HL-60 (cell line): Measurements from ENCODE around the gene LAMC1.

Source experiments
- DNase-seq, 2 experiments: peaks; one replicate each; pipeline ENCODE4 v3.0.0-alpha.2; 2010 to 2020; ENCODE audit warnings: low read depth in 1 of 2, low spot score in 1 of 2
- H3K27ac ChIP-seq: fragments of 250-450 bp; sonication (Bioruptor Pico); replicated peaks from 2 replicates; pipeline ENCODE4 v1.5.1; 2020; ENCODE audit warnings: mild to moderate bottlenecking, moderate library complexity
- H3K27me3 ChIP-seq: fragments of 250-450 bp; sonication (Bioruptor Pico); 2 replicates; pipeline ENCODE4 v1.5.1; 2021; ENCODE audit warnings: mild to moderate bottlenecking, moderate library complexity; ENCODE audit not compliant: insufficient read depth, poor library complexity, severe bottlenecking
- H3K4me3 ChIP-seq: replicated peaks from 2 replicates; pipeline ENCODE4 v1.5.1; 2011; ENCODE audit warnings: mild to moderate bottlenecking, control low read depth, low read length; ENCODE audit not compliant: insufficient read depth
- CTCF ChIP-seq: IDR thresholded peaks from one replicate; pipeline ENCODE4 v1.5.1; 2011; ENCODE audit warnings: low read length, control low read depth, inconsistent platforms; ENCODE audit not compliant: insufficient read depth
- GABPA ChIP-seq: IDR thresholded peaks from 2 replicates; pipeline ENCODE4 v1.6.1; 2012; ENCODE audit warnings: low read depth
- POLR2AphosphoS5 ChIP-seq: IDR thresholded peaks from 2 replicates; pipeline ENCODE4 v1.6.1; 2012; ENCODE audit warnings: low read depth
- REST ChIP-seq: IDR thresholded peaks from 2 replicates; pipeline ENCODE4 v1.6.1; 2012; ENCODE audit warnings: low read depth; ENCODE audit not compliant: insufficient replicate concordance
- SPI1 ChIP-seq: IDR thresholded peaks from 2 replicates; pipeline ENCODE4 v1.6.1; 2012; ENCODE audit warnings: low read depth, mild to moderate bottlenecking, borderline replicate concordance

The LAMC1 gene

GRCh38 chr1:183093066-183093668, 69.9 kb downstream of the LAMC1 start:
- Histone ChIP-seq H3K4me3 (no peak overlapping the region), H3K27me3 (peaks cover 2% of the 10 kb centered on the region), H3K27ac (no peak overlapping the region)
- TF ChIP-seq SPI1: no peak
- no peak for TF ChIP-seq POLR2AphosphoS5
- DNase-seq: no peak

GRCh38 chr1:183093786-183094298, 70.6 kb downstream of the LAMC1 start:
- DNase-seq: no peak
- H3K4me3 ChIP-seq: no peak overlapping the region
- peaks cover 2% of the 10 kb centered on the region for H3K27me3 ChIP-seq
- TF ChIP-seq CTCF: no peak
- no peak for TF ChIP-seq REST
- no peak for TF ChIP-seq GABPA
- no peak for TF ChIP-seq POLR2AphosphoS5
- no peak overlapping the region for H3K27ac ChIP-seq

- TF ChIP-seq POLR2AphosphoS5: no peak
- DNase-seq: no peak
- H3K27ac ChIP-seq: no peak overlapping the region
Measured at GRCh38 chr1:183094351-183094750, 71.1 kb downstream of the LAMC1 start.

DNA sequence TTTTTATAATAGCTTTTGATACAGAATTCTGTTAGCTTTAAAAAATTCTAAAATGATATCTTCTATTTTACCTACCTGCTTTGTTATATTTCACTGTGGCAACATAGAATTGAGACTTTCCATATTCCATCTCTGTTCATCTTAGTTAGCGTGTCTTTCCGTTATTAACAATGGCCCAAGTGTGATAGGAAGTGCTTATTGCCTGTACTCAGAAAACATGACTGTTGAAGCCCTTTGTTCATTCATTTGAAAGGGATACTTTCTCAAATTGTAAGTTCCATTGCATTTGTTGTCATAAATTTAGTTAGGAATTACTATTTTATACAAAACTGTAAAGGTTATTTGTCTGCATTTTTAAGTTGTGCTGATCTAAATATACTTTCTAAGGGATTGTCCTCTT, 73.1 kb downstream of the LAMC1 start:
- H3K27me3 ChIP-seq: peaks cover 3% of the 10 kb centered on the region
- H3K4me3 ChIP-seq: no peak overlapping the region
- TF ChIP-seq CTCF (no peak), POLR2AphosphoS5 (no peak), SPI1 (no peak), GABPA (no peak), REST (no peak)
- no peak overlapping the region for H3K27ac ChIP-seq
- DNase-seq: no peak

More at GRCh38 chr1:183094351-183094750, 71.1 kb downstream of the LAMC1 start:
- peaks cover 2% of the 10 kb centered on the region for H3K27me3 ChIP-seq
- H3K4me3 ChIP-seq: no peak overlapping the region

GRCh38 chr1:183096894-183097293, 73.7 kb downstream of the LAMC1 start:
- H3K27ac ChIP-seq: no peak overlapping the region
- TF ChIP-seq SPI1: no peak
- no peak for TF ChIP-seq POLR2AphosphoS5
- no peak for DNase-seq
- H3K4me3 ChIP-seq: no peak overlapping the region
- H3K27me3 ChIP-seq: peaks cover 3% of the 10 kb centered on the region
